ENCODE measurements around the gene NRL.

The NRL gene

GRCh38 chr14:24089890-24090289, 24.9 kb downstream of the NRL start:
- H3K27ac ChIP-seq: no peak overlapping the region
- TF ChIP-seq ZFX (IDR thresholded peaks at IDR 0.05; ENCODE audit: borderline replicate concordance): no peak
- TF ChIP-seq, protein P1, sequence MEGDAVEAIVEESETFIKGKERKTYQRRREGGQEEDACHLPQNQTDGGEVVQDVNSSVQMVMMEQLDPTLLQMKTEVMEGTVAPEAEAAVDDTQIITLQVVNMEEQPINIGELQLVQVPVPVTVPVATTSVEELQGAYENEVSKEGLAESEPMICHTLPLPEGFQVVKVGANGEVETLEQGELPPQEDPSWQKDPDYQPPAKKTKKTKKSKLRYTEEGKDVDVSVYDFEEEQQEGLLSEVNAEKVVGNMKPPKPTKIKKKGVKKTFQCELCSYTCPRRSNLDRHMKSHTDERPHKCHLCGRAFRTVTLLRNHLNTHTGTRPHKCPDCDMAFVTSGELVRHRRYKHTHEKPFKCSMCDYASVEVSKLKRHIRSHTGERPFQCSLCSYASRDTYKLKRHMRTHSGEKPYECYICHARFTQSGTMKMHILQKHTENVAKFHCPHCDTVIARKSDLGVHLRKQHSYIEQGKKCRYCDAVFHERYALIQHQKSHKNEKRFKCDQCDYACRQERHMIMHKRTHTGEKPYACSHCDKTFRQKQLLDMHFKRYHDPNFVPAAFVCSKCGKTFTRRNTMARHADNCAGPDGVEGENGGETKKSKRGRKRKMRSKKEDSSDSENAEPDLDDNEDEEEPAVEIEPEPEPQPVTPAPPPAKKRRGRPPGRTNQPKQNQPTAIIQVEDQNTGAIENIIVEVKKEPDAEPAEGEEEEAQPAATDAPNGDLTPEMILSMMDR (IDR thresholded peaks at IDR 0.05): no peak

GRCh38 chr14:24088095-24088494, 26.7 kb downstream of the NRL start:
- TF ChIP-seq ZFX (IDR thresholded peaks at IDR 0.05; ENCODE audit: borderline replicate concordance): no peak
- TF ChIP-seq, protein P1 (IDR thresholded peaks at IDR 0.05): no peak
- H3K27ac ChIP-seq: no peak overlapping the region

DNA sequence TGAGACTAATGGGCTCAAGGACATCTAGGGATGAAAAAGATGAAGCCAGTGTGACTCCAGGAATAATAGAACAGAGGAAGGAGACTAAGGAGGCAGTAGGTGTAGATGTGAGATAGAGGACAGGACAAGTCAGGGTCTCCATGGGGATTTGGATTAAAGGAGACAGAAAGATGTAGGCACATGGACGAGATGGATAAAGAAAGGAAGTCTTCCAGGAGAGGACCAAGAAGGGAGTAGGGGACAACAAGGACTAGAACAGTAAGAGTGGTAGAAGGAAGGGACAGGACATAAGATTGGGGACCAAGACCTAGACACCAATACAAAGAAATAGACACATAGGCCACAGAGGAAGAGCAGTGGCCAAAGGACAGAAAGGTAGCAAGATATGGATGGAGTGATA, 27.7 kb downstream of the NRL start:
- TF ChIP-seq, protein P1 (IDR thresholded peaks at IDR 0.05): no peak
- no peak for TF ChIP-seq ZFX (IDR thresholded peaks at IDR 0.05; ENCODE audit: borderline replicate concordance)
- H3K27ac ChIP-seq: no peak overlapping the region

DNA sequence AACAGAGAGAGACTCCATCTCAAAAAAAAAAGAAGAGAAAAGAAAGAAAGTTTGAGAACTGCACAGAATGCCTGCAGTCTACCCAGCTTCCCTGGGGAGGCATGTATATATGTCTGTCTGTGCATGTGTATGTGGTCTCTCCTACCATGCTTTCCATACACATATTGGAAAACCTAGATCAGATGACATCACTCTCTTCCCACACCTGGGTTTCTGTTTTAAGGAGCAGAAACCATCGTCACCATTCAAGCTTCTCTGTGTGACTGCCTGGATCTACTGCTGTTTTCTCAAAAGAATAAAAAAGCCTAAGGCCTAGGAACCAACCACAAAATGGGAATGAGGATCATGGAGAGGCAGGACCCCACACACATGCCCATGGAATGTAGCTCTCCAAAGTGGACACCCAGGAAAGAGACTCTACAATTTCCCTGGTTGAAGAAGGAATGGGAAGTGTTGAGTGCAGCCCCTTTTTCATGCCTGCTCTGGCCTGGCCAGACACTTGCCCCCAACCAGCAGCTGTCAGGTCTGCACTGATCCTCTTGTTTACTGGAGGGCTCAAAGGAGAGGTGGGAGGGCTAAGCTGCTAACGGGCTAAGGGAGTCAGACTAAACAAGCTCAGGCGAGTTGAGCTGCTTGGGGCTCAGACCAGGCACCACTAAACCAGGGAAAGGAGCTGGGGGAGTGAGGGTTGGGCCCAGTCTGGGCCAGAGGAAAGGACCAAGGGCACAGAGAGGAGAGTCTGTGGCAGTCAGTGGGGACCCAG, 28.4 kb downstream of the NRL start:
- TF ChIP-seq ZFX (IDR thresholded peaks at IDR 0.05; ENCODE audit: borderline replicate concordance): no peak
- TF ChIP-seq, protein P1 (IDR thresholded peaks at IDR 0.05): no peak
- H3K27ac ChIP-seq: no peak overlapping the region

DNA sequence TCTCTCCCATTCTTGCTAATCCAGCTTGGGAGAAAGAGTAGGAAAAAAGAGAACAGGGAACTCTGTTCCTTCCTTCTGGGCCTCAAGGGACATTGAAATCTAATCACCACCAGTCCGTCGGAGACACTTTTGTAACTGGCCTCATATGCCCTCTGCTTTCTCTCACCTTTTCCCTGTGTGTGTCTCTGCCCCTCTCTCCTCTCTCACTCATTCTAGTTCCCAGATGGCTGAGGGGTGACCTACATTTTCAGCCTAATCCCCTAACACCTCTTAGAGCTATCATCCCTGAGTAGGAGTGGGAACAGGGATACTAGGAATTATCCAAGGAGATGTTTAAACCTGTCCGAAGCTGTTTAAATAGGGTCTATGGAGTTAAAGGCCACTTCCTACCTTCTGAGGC, 29.5 kb downstream of the NRL start:
- H3K27ac ChIP-seq: no peak overlapping the region
- TF ChIP-seq, protein P1 (IDR thresholded peaks at IDR 0.05): no peak
- no peak for TF ChIP-seq ZFX (IDR thresholded peaks at IDR 0.05; ENCODE audit: borderline replicate concordance)

GRCh38 chr14:24084440-24084839, 30.3 kb downstream of the NRL start:
- H3K27ac ChIP-seq: no peak overlapping the region
- TF ChIP-seq ZFX (IDR thresholded peaks at IDR 0.05; ENCODE audit: borderline replicate concordance): no peak
- TF ChIP-seq, protein P1 (IDR thresholded peaks at IDR 0.05): no peak

- TF ChIP-seq, protein P1 (IDR thresholded peaks at IDR 0.05): no peak
- no peak for TF ChIP-seq ZFX (IDR thresholded peaks at IDR 0.05; ENCODE audit: borderline replicate concordance)
Observed at GRCh38 chr14:24083462-24083861, 31.3 kb downstream of the NRL start.

More at GRCh38 chr14:24083462-24083861, 31.3 kb downstream of the NRL start:
- no peak overlapping the region for H3K27ac ChIP-seq

Data from 22Rv1 (cell line).